ENCODE data around the gene LGALS1.

- TF ChIP-seq, protein P1, sequence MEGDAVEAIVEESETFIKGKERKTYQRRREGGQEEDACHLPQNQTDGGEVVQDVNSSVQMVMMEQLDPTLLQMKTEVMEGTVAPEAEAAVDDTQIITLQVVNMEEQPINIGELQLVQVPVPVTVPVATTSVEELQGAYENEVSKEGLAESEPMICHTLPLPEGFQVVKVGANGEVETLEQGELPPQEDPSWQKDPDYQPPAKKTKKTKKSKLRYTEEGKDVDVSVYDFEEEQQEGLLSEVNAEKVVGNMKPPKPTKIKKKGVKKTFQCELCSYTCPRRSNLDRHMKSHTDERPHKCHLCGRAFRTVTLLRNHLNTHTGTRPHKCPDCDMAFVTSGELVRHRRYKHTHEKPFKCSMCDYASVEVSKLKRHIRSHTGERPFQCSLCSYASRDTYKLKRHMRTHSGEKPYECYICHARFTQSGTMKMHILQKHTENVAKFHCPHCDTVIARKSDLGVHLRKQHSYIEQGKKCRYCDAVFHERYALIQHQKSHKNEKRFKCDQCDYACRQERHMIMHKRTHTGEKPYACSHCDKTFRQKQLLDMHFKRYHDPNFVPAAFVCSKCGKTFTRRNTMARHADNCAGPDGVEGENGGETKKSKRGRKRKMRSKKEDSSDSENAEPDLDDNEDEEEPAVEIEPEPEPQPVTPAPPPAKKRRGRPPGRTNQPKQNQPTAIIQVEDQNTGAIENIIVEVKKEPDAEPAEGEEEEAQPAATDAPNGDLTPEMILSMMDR (IDR thresholded peaks at IDR 0.05) = no peak
- TF ChIP-seq EZH2 (IDR thresholded peaks at IDR 0.05; ENCODE audit: borderline replicate concordance, insufficient read depth, low read depth, low read length, poor library complexity, severe bottlenecking) = no peak
These were observed 43.8 kb upstream of the LGALS1 start for GRCh38 chr22:37631448-37632173.

Data from B cell (primary cell).